Vagina (tissue), 2 donors: Measurements from ENCODE around the gene DNER. TPM values are rescaled to one million over a fixed set of nuclear protein-coding genes. Genes with fewer than 3 reads are reported as not detected.
A peak's percentile ranks its signal among the peaks of the same experiment; 100 is the strongest.

Source experiments
- DNase-seq, 2 donors: peaks; one replicate each; pipeline ENCODE4 v3.0.0-alpha.2; 2017; ENCODE audit errors: extremely low spot score in 2 of 2
- H3K27ac ChIP-seq: fragments of 200-600 bp; sonication (generic); one replicate; pipeline ENCODE4 v1.5.1; 2019
- H3K27me3 ChIP-seq: fragments of 200-600 bp; sonication (generic); one replicate; pipeline ENCODE4 v1.5.1; 2019
- H3K36me3 ChIP-seq, 2 donors: fragments of 200-600 bp; sonication (generic); one replicate each; pipeline ENCODE4 v1.5.1; 2017 to 2019
- H3K4me1 ChIP-seq: fragments of 200-600 bp; sonication (generic); one replicate; pipeline ENCODE4 v1.5.1; 2019
- H3K4me3 ChIP-seq, 2 donors: fragments of 200-600 bp; sonication (generic); 1 replicate in 1 of 2; 2 replicates in 1 of 2; pipeline ENCODE4 v1.5.1; 2016 to 2019
- H3K9me3 ChIP-seq: fragments of 200-600 bp; sonication (generic); one replicate; pipeline ENCODE4 v1.5.1; 2019
- POLR2A ChIP-seq, 2 donors: fragments of 450-650 bp; IDR thresholded peaks; one replicate each; pipeline ENCODE4 v1.6.1; 2017; ENCODE audit warnings: antibody characterized with exemption in 2 of 2, mild to moderate bottlenecking in 2 of 2, moderate library complexity in 2 of 2
- POLR2AphosphoS5 ChIP-seq, 2 donors: sonication (generic); formaldehyde crosslinking; IDR thresholded peaks; one replicate each; pipeline ENCODE4 v1.9.0; 2017; ENCODE audit warnings: antibody characterized with exemption in 2 of 2, mild to moderate bottlenecking in 2 of 2, low read depth in 1 of 2; ENCODE audit not compliant: insufficient read depth in 1 of 2
- intact Hi-C: fragments of 100-400 bp; cut with DNase I; formaldehyde crosslinking; loops from one replicate; pipeline ENCODE4 v1.15.1; 2023
- total RNA-seq: library from RNA; depleted of rRNA; stranded (reverse); fragments of >200 nt; gene quantifications from one replicate; pipeline ENCODE4 v1.2.3, GENCODE V29; 2016
- TF ChIP-seq, protein P1 (sequence below), 3 experiments: fragments of 450-650 bp in 2 of 3; fragments of 200-600 bp in 1 of 3; sonication (generic) in 1 of 3; IDR thresholded peaks; one replicate each; pipeline ENCODE4 v1.5.1; 2017 to 2019; ENCODE audit warnings: antibody characterized with exemption in 3 of 3, mild to moderate bottlenecking in 2 of 3, moderate library complexity in 2 of 3

DNER gene
- total RNA-seq, 1 donor from 2014 or later = 11.3 TPM

DNA sequence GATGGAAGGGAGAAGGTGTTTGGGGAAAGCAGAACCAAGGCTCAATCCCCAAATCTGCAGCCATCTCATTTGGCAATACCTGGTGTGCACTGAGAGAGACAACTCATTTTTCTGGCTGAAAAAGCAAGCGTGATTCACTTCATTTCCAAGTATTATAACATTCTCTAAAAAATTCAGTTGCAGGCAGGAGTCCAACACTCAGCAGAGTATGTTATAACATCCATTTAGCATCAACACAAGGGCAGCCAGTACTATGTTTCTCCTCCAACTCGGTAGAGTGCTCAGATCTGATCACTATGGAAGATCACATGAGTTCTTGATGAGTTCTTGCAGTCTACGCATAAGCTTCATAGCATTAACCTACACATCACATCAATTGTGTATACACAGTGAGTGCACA, 343.8 kb downstream of the DNER start:
- no peak for TF ChIP-seq POLR2A (IDR thresholded peaks at IDR 0.05)
- no peak for TF ChIP-seq POLR2AphosphoS5 (IDR thresholded peaks at IDR 0.05; ENCODE audit: insufficient read depth in 1 of 2, low read depth in 1 of 2)
- TF ChIP-seq, protein P1, sequence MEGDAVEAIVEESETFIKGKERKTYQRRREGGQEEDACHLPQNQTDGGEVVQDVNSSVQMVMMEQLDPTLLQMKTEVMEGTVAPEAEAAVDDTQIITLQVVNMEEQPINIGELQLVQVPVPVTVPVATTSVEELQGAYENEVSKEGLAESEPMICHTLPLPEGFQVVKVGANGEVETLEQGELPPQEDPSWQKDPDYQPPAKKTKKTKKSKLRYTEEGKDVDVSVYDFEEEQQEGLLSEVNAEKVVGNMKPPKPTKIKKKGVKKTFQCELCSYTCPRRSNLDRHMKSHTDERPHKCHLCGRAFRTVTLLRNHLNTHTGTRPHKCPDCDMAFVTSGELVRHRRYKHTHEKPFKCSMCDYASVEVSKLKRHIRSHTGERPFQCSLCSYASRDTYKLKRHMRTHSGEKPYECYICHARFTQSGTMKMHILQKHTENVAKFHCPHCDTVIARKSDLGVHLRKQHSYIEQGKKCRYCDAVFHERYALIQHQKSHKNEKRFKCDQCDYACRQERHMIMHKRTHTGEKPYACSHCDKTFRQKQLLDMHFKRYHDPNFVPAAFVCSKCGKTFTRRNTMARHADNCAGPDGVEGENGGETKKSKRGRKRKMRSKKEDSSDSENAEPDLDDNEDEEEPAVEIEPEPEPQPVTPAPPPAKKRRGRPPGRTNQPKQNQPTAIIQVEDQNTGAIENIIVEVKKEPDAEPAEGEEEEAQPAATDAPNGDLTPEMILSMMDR (IDR thresholded peaks at IDR 0.05) = no peak
- no peaks in the 10 kb centered on the region for H3K9me3 ChIP-seq

DNA sequence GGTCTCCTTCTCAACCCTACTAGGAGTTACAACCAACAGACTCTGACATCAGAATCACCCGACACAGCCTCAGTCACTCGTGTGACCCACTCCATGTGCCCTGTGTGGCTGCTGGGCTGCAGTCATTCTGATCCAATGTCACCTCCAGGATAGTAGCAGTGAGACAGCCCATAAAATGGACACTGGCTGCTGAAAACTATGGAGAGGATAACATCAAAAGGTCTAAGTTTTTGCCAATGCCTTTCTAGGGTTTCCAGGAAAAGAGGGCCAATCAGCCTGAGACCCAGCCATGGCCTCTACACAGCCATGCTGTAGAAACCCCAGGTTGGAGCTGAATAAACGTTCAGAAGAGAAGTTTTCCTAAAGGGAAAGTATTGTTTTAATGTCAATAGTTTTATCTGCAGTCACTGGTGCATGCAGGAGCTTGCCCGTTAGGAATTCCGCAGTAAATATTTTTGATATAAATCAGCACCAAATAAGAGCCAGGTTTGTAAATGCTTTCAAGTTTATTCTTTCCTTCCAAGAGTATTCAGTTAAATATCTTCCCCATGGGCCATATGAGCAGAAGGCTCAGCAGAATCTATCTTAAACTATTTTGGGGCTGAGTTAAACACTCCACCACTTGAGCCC, 351.1 kb downstream of the DNER start:
- H3K9me3 ChIP-seq = no peaks in the 10 kb centered on the region
- H3K27me3 ChIP-seq = no peaks in the 10 kb centered on the region
- no peak overlapping the region for H3K4me3 ChIP-seq
- no peak for DNase-seq
- peaks cover 18% of the 10 kb centered on the region for H3K4me1 ChIP-seq
- intact Hi-C loops = no loop called here
- peak in 1 of 2 donors; percentile 30 for TF ChIP-seq POLR2AphosphoS5 (IDR thresholded peaks at IDR 0.05; ENCODE audit: insufficient read depth in 1 of 2, low read depth in 1 of 2)
- no peak for TF ChIP-seq POLR2A (IDR thresholded peaks at IDR 0.05)
- peak overlapping the region; percentile 70 for H3K27ac ChIP-seq
- no peaks in the 10 kb centered on the region for H3K36me3 ChIP-seq

More for the DNA sequence above, 343.8 kb downstream of the DNER start:
- no peak overlapping the region for H3K4me3 ChIP-seq
- H3K4me1 ChIP-seq = no peaks in the 10 kb centered on the region
- H3K27ac ChIP-seq = no peak overlapping the region
- DNase-seq = no peak
- H3K36me3 ChIP-seq = no peaks in the 10 kb centered on the region
- no peaks in the 10 kb centered on the region for H3K27me3 ChIP-seq
- intact Hi-C loops = no loop called here

DNA sequence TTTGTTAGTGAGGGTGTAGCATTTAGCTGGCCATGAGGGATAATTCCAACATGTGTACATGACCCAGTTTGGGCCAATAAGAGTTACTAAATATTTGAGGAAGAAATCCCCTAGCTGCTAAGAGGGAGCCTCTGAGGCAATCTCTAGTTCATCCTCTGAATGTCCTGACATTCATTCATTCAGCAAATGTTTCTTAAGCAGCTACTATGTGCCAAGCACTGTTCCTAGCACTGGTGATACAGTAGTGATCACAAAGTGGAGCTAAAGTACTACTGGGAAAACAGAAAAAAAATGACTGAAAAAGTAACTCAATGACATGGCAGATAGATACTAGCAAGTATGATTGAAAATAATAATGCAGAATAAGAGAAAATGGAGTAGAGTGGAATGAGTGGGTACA, 363.5 kb downstream of the DNER start:
- Histone ChIP-seq H3K4me3 (no peak overlapping the region), H3K36me3 (no peaks in the 10 kb centered on the region), H3K27me3 (no peaks in the 10 kb centered on the region), H3K4me1 (no peaks in the 10 kb centered on the region), H3K27ac (no peak overlapping the region), H3K9me3 (no peaks in the 10 kb centered on the region)
- no peak for DNase-seq
- intact Hi-C loops = no loop called here
- TF ChIP-seq POLR2A (IDR thresholded peaks at IDR 0.05) (no peak), POLR2AphosphoS5 (IDR thresholded peaks at IDR 0.05; ENCODE audit: insufficient read depth in 1 of 2, low read depth in 1 of 2) (no peak)
- TF ChIP-seq, protein P1 (IDR thresholded peaks at IDR 0.05) = no peak

GRCh38 chr2:229350117-229350805, 364.1 kb downstream of the DNER start:
- H3K27ac ChIP-seq = no peak overlapping the region
- no peak for DNase-seq
- intact Hi-C loops = no loop called here
- peak in 1 of 2 donors; percentile 6 for TF ChIP-seq POLR2AphosphoS5 (IDR thresholded peaks at IDR 0.05; ENCODE audit: insufficient read depth in 1 of 2, low read depth in 1 of 2)
- no peak for TF ChIP-seq POLR2A (IDR thresholded peaks at IDR 0.05)
- H3K4me3 ChIP-seq = no peak overlapping the region
- no peaks in the 10 kb centered on the region for H3K27me3 ChIP-seq
- H3K4me1 ChIP-seq = no peaks in the 10 kb centered on the region
- H3K9me3 ChIP-seq = no peaks in the 10 kb centered on the region
- no peaks in the 10 kb centered on the region for H3K36me3 ChIP-seq

DNA sequence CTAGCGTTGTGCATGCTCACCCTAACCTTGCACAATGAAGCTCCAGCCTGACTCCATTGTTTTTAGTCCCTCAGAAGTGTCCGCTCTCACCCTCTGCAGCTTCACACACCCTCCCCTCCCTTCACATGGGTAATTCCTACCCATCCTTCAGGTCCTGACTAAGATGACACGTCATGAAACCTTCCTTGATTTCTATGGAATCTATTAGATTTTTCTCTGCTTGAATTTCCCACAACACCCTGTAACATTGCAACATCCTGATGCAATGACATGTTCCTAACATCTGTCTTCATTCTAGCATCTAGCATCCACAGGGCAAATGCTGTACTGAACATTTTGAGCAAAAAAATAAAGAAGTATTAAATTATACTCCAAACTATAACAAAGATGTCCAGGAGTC, 366.2 kb downstream of the DNER start:
- H3K27me3 ChIP-seq = no peaks in the 10 kb centered on the region
- no peak overlapping the region for H3K27ac ChIP-seq
- TF ChIP-seq, protein P1 (IDR thresholded peaks at IDR 0.05) = no peak
- TF ChIP-seq POLR2A (IDR thresholded peaks at IDR 0.05) (no peak), POLR2AphosphoS5 (IDR thresholded peaks at IDR 0.05; ENCODE audit: insufficient read depth in 1 of 2, low read depth in 1 of 2) (no peak)
- H3K36me3 ChIP-seq = no peaks in the 10 kb centered on the region
- intact Hi-C loops = loop anchor here (5.0 kb wide), 1 partner anchor 619 kb away; no protein-coding TSS in a partner anchor
- H3K9me3 ChIP-seq = no peaks in the 10 kb centered on the region
- no peak for DNase-seq
- no peak overlapping the region for H3K4me3 ChIP-seq
- H3K4me1 ChIP-seq = peaks cover 17% of the 10 kb centered on the region
